GM13977 (cell line): ENCODE measurements around the gene OPHN1.

Experiments
- DNase-seq: peaks from one replicate; pipeline ENCODE4 v3.0.0; 2012; ENCODE audit warnings: low spot score
- CTCF ChIP-seq: IDR thresholded peaks from 2 replicates; pipeline ENCODE4 v1.5.1; 2012; ENCODE audit warnings: mild to moderate bottlenecking, control low read depth; ENCODE audit not compliant: insufficient read depth; ENCODE audit errors: extremely low read depth, missing control alignments
- in situ Hi-C: fragments of 300-500 bp; cut with MboI; formaldehyde crosslinking; loops from one replicate; pipeline ENCODE4 v1.12.0; 2022; ENCODE audit warnings: low sequenced_read_pairs, low pct_unique_long_range_greater_than_20kb, mixed read lengths, inconsistent platforms; ENCODE audit not compliant: unreplicated experiment

OPHN1 gene

GRCh38 chrX:68139791-68140190 is 293.5 kb downstream of the OPHN1 start:
- DNase-seq: no peak
- in situ Hi-C loops: no loop called here
- no peak for TF ChIP-seq CTCF

GRCh38 chrX:68133181-68133580 is 300.1 kb downstream of the OPHN1 start:
- in situ Hi-C loops: no loop called here
- no peak for TF ChIP-seq CTCF
- DNase-seq: no peak

GRCh38 chrX:68132749-68133148 is 300.5 kb downstream of the OPHN1 start:
- in situ Hi-C loops: no loop called here
- TF ChIP-seq CTCF: no peak

GRCh38 chrX:68121835-68122234 is 311.5 kb downstream of the OPHN1 start:
- in situ Hi-C loops: no loop called here
- TF ChIP-seq CTCF: no peak
- DNase-seq: no peak

More at GRCh38 chrX:68132749-68133148, 300.5 kb downstream of the OPHN1 start:
- no peak for DNase-seq

- no peak for DNase-seq
- TF ChIP-seq CTCF: no peak
- in situ Hi-C loops: no loop called here
These were observed 311.9 kb downstream of the OPHN1 start for GRCh38 chrX:68121371-68121770.

GRCh38 chrX:68115371-68115770 is 317.9 kb downstream of the OPHN1 start:
- in situ Hi-C loops: no loop called here
- TF ChIP-seq CTCF: no peak
- DNase-seq: no peak

GRCh38 chrX:68114573-68115129 is 318.6 kb downstream of the OPHN1 start:
- no peak for TF ChIP-seq CTCF
- in situ Hi-C loops: no loop called here
- DNase-seq: no peak
